Measurements from ENCODE around the gene CCDC85C. TPM values are rescaled to one million over a fixed set of nuclear protein-coding genes. Genes with fewer than 3 reads are reported as not detected.

CCDC85C gene
- total and polyA plus RNA-seq, 2 of the 4 experiments (the other 2 are of a cell fraction), result 16.0 to 19.0 TPM

DNA sequence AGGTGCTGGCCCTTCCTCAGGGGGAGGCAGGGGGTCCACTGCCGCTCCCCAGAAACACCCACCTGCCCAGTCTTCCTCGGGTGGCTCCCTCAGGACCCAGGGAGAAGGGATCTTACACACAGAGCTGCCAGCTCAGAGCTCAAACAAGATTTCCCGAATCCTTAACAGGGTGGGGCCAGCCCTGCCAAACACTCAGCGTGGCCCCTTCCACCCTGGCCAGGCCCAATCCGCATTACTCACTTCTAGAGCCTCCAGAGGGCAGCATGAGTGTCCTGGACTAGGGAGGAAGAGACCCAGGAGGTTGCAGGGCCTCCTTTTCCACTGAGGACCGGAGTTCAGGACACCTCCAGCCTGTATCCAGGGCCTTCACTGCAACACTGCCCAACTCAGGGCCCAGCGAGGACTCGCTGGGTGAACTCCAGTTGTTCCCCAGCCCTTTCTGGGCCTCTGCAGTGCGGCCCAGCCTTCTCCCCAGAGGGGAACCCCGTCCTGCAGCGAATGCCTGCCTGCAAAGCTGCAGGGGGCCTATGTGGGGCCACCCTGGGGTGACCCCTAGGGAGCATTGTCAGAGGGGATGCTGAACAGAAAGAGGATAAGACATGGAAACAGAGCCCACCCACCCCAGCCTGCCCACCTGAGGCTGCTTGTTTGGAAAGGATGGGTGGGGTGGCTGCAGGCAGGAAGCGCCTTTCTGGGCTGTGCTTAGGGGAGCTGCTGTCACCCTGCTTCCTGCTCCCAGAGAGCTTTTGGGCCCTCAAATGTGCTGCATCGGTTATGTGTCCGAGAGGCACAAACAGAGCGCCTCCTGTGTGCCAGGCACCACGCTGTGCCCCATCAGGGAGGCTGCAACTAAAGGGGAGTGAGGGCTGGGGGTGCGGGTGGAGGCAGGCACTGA, 79.0 kb downstream of the CCDC85C start:
- Histone ChIP-seq H3K79me1 (ENCODE audit: low read depth in 1 of 2, low read length in 2 of 2) (peaks cover 19 to 77% of the 10 kb centered on the region in 2 experiments), H4K5ac (ENCODE audit: low read depth, low read length) (no peak overlapping the region), H4K8ac (ENCODE audit: low read depth in 2 of 2, low read length in 2 of 2) (peak overlapping the region in 1 of 2 experiments; percentile 28; a peak in 1 of 4 replicates), H4K20me1 (ENCODE audit: insufficient read depth, low read length) (peaks cover 11% of the 10 kb centered on the region), H3K14ac (replicated peaks; ENCODE audit: low read depth, low read length) (no peak overlapping the region), H3K9ac (ENCODE audit: low read depth, low read length) (no peak overlapping the region), H3K36me3 (ENCODE audit: control insufficient read depth, insufficient read depth, low read length) (no peaks in the 10 kb centered on the region), H4K91ac (ENCODE audit: insufficient read depth, low read depth, low read length) (peak overlapping the region; percentile 11), H3K27ac (ENCODE audit: insufficient read depth, low read length) (no peak overlapping the region), H2AK9ac (replicated peaks; ENCODE audit: low read depth, low read length, poor library complexity) (peak overlapping the region; percentile 68), H3K9me1 (ENCODE audit: insufficient read depth, low read length) (peaks cover 14% of the 10 kb centered on the region), H3K4me1 (ENCODE audit: control insufficient read depth, insufficient read depth, low read length) (peaks cover 35% of the 10 kb centered on the region), H3K4ac (ENCODE audit: low read depth, low read length) (peak overlapping the region; percentile 41; the same call in 1 of the 2 replicates), H3K4me3 (ENCODE audit: insufficient read depth, low read depth, low read length) (no peak overlapping the region), H3K4me2 (ENCODE audit: low read depth, low read length) (no peak overlapping the region), H3K27me3 (ENCODE audit: control insufficient read depth, insufficient read depth, low read length) (no peaks in the 10 kb centered on the region), H3K23ac (ENCODE audit: low read depth, low read length) (no peak overlapping the region), H2BK15ac (ENCODE audit: low read depth, low read length) (no peak overlapping the region), H3K56ac (ENCODE audit: extremely low read depth, insufficient read depth, low read length) (no peak overlapping the region), H3K18ac (ENCODE audit: low read depth, low read length) (no peak overlapping the region), H3K9me3 (ENCODE audit: control insufficient read depth, insufficient read depth, low read length) (no peaks in the 10 kb centered on the region), H2AFZ (replicated peaks; ENCODE audit: low read length, poor library complexity) (peak overlapping the region; percentile 1), H2BK5ac (ENCODE audit: low read depth, low read length, poor library complexity, severe bottlenecking) (peak overlapping the region; percentile 17), H2BK120ac (ENCODE audit: low read depth, low read length) (peak overlapping the region; percentile 8; the same call in 1 of the 2 replicates), H2AK5ac (ENCODE audit: low read depth, low read length) (peak overlapping the region; percentile 66; the same call in 1 of the 2 replicates), H2BK20ac (ENCODE audit: low read depth, low read length) (no peak overlapping the region; the same call in 1 of the 2 replicates)
- 81% methylated on average over 7 of the region's 17 CpGs; no CpG with 5 or more reads in 1 of the 2 experiments for WGBS, 2 experiments (ENCODE audit: extremely low coverage in 2 of 2, insufficient read length in 1 of 2)
- ATAC-seq (ENCODE audit: low read depth), result peak; percentile 54
- DNase-seq, result peak; percentile 59
- ChIA-PET CTCF (no interaction called here), POLR2A (ENCODE audit: unreplicated experiment) (interaction anchor here (1.4 kb wide), 1 partner anchor 11 kb away, joined by 3 read pairs; no protein-coding TSS in a partner anchor)
- dilution Hi-C loops (cut with HindIII; ENCODE audit: low sequenced_read_pairs, unreplicated experiment) (no loop called here), intact Hi-C loops (cut with micrococcal nuclease) (loop anchor here (5.0 kb wide), 1 partner anchor 157 kb away; the partner anchor contains the start of gene CYP46A1), in situ Hi-C loops (cut with MboI; ENCODE audit: low sequenced_read_pairs) (loop anchor here (5.0 to 10.0 kb wide), 2 partner anchors 97 to 380 kb away; no protein-coding TSS in a partner anchor)
- BruUV-seq (replicated peaks), result no TSS peak
- TF ChIP-seq MXI1 (IDR thresholded peaks at IDR 0.05; ENCODE audit: borderline replicate concordance, low read depth, low read length) (no peak), BHLHE40 (IDR thresholded peaks at IDR 0.05; ENCODE audit: low read depth, low read length) (no peak), CEBPB (IDR thresholded peaks at IDR 0.05; ENCODE audit: low read depth, low read length) (no peak), RCOR1 (IDR thresholded peaks at IDR 0.05; ENCODE audit: insufficient replicate concordance, low read length) (no peak), NFE2L2 (IDR thresholded peaks at IDR 0.05; ENCODE audit: low read depth, low read length) (no peak), MAFK (IDR thresholded peaks at IDR 0.05; ENCODE audit: low read depth, low read length) (no peak), FOS (IDR thresholded peaks at IDR 0.05; ENCODE audit: low read depth, low read length) (no peak), CHD1 (IDR thresholded peaks at IDR 0.05; ENCODE audit: low read depth, low read length) (no peak), MAZ (IDR thresholded peaks at IDR 0.05; ENCODE audit: borderline replicate concordance, low read depth, low read length) (no peak), POLR2A (IDR thresholded peaks at IDR 0.05; ENCODE audit: low read depth, low read length) (no peak)
- TF ChIP-seq, protein P1, sequence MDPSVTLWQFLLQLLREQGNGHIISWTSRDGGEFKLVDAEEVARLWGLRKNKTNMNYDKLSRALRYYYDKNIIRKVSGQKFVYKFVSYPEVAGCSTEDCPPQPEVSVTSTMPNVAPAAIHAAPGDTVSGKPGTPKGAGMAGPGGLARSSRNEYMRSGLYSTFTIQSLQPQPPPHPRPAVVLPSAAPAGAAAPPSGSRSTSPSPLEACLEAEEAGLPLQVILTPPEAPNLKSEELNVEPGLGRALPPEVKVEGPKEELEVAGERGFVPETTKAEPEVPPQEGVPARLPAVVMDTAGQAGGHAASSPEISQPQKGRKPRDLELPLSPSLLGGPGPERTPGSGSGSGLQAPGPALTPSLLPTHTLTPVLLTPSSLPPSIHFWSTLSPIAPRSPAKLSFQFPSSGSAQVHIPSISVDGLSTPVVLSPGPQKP (IDR thresholded peaks at IDR 0.05; ENCODE audit: borderline replicate concordance, low read depth, low read length), result no peak
- TF ChIP-seq, protein P2, sequence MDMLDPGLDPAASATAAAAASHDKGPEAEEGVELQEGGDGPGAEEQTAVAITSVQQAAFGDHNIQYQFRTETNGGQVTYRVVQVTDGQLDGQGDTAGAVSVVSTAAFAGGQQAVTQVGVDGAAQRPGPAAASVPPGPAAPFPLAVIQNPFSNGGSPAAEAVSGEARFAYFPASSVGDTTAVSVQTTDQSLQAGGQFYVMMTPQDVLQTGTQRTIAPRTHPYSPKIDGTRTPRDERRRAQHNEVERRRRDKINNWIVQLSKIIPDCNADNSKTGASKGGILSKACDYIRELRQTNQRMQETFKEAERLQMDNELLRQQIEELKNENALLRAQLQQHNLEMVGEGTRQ (IDR thresholded peaks at IDR 0.05; ENCODE audit: low read depth, low read length), result no peak
- TF ChIP-seq, protein P3, sequence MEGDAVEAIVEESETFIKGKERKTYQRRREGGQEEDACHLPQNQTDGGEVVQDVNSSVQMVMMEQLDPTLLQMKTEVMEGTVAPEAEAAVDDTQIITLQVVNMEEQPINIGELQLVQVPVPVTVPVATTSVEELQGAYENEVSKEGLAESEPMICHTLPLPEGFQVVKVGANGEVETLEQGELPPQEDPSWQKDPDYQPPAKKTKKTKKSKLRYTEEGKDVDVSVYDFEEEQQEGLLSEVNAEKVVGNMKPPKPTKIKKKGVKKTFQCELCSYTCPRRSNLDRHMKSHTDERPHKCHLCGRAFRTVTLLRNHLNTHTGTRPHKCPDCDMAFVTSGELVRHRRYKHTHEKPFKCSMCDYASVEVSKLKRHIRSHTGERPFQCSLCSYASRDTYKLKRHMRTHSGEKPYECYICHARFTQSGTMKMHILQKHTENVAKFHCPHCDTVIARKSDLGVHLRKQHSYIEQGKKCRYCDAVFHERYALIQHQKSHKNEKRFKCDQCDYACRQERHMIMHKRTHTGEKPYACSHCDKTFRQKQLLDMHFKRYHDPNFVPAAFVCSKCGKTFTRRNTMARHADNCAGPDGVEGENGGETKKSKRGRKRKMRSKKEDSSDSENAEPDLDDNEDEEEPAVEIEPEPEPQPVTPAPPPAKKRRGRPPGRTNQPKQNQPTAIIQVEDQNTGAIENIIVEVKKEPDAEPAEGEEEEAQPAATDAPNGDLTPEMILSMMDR (conservative IDR thresholded peaks at IDR 0.05; ENCODE audit: low read depth, low read length), result peak; percentile 49
